IMR-90 (cell line): ENCODE results near the gene FTO. TPM values are rescaled to one million over a fixed set of nuclear protein-coding genes. Genes with fewer than 3 reads are reported as not detected.
A peak's percentile ranks its signal among the peaks of the same experiment; 100 is the strongest.

Experiments
- ATAC-seq: fragments of 200-7000 bp; cut with Tn5 transposase; 2 replicates; pipeline ENCODE4 v1.9.1; 2020; ENCODE audit warnings: low read depth, mild to moderate bottlenecking, moderate library complexity
- BruUV-seq: library from RNA; stranded (reverse); fragments of 400-500 nt; replicated peaks from 2 replicates; lab custom pipeline; 2021; lab: Mats Ljungman, UMichigan
- CTCF ChIA-PET: fragments of 300-600 bp; formaldehyde crosslinking; extraction: SDS; loops from one replicate; lab custom pipeline; 2021; ENCODE audit warnings: antibody characterized with exemption; lab: Yijun Ruan, JAX
- POLR2A ChIA-PET: fragments of 300-600 bp; sonication (Branson Sonifier 250); formaldehyde crosslinking; loops from one replicate; lab custom pipeline; 2022; ENCODE audit warnings: antibody characterized with exemption; ENCODE audit not compliant: unreplicated experiment; lab: Charles Lee
- DNase-seq: peaks from one replicate; pipeline ENCODE4 v3.0.0; 2013
- H2AFZ ChIP-seq: replicated peaks from 2 replicates; pipeline ENCODE3; 2013; ENCODE audit warnings: low read length, mild to moderate bottlenecking; ENCODE audit not compliant: poor library complexity
- H2AK5ac ChIP-seq: 2 replicates; pipeline ENCODE4 v1.6.1; 2013; ENCODE audit warnings: low read depth, low read length, inconsistent platforms
- H2AK9ac ChIP-seq: replicated peaks from 2 replicates; pipeline ENCODE3; 2013; ENCODE audit warnings: mild to moderate bottlenecking, low read depth, low read length, moderate library complexity; ENCODE audit not compliant: poor library complexity
- H2BK120ac ChIP-seq: 2 replicates; pipeline ENCODE4 v1.6.1; 2013; ENCODE audit warnings: low read depth, low read length, inconsistent platforms
- H2BK15ac ChIP-seq: 3 replicates; pipeline ENCODE4 v1.6.1; 2013; ENCODE audit warnings: low read depth, low read length, inconsistent platforms
- H2BK20ac ChIP-seq: 2 replicates; pipeline ENCODE4 v1.6.1; 2013; ENCODE audit warnings: low read depth, mild to moderate bottlenecking, inconsistent platforms, low read length, moderate library complexity
- H2BK5ac ChIP-seq: 2 replicates; pipeline ENCODE4 v1.6.1; 2013; ENCODE audit warnings: mild to moderate bottlenecking, low read depth, low read length, inconsistent platforms; ENCODE audit not compliant: poor library complexity, severe bottlenecking
- H3K14ac ChIP-seq: replicated peaks from 2 replicates; pipeline ENCODE4 v1.6.1; 2013; ENCODE audit warnings: low read depth, low read length, inconsistent platforms
- H3K18ac ChIP-seq: 2 replicates; pipeline ENCODE4 v1.6.1; 2013; ENCODE audit warnings: low read depth, low read length, control low read depth
- H3K23ac ChIP-seq: 2 replicates; pipeline ENCODE4 v1.6.1; 2013; ENCODE audit warnings: low read depth, low read length, inconsistent platforms
- H3K27ac ChIP-seq: 2 replicates; pipeline ENCODE4 v1.5.1; 2013; ENCODE audit warnings: mild to moderate bottlenecking, control low read depth, low read length; ENCODE audit not compliant: insufficient read depth
- H3K27me3 ChIP-seq: 2 replicates; pipeline ENCODE4 v1.6.1; 2013; ENCODE audit warnings: low read length; ENCODE audit not compliant: control insufficient read depth, insufficient read depth
- H3K36me3 ChIP-seq: 2 replicates; pipeline ENCODE4 v1.6.1; 2013; ENCODE audit warnings: low read length, mixed read lengths; ENCODE audit not compliant: control insufficient read depth, insufficient read depth
- H3K4ac ChIP-seq: 2 replicates; pipeline ENCODE4 v1.6.1; 2013; ENCODE audit warnings: low read depth, low read length, inconsistent platforms
- H3K4me1 ChIP-seq: 2 replicates; pipeline ENCODE4 v1.6.1; 2013; ENCODE audit warnings: low read length, mixed read lengths; ENCODE audit not compliant: control insufficient read depth, insufficient read depth
- H3K4me2 ChIP-seq: 2 replicates; pipeline ENCODE4 v1.6.1; 2013; ENCODE audit warnings: low read depth, mild to moderate bottlenecking, control low read depth, low read length, moderate library complexity
- H3K4me3 ChIP-seq: 2 replicates; pipeline ENCODE4 v1.5.1; 2013; ENCODE audit warnings: low read depth, mild to moderate bottlenecking, control low read depth, low read length, moderate library complexity; ENCODE audit not compliant: insufficient read depth
- H3K56ac ChIP-seq: 2 replicates; pipeline ENCODE4 v1.6.1; 2013; ENCODE audit warnings: low read length, inconsistent platforms; ENCODE audit not compliant: insufficient read depth; ENCODE audit errors: extremely low read depth
- H3K79me1 ChIP-seq, 2 experiments: 2 replicates each; pipeline ENCODE4 v1.6.1; 2013; ENCODE audit warnings: low read length in 2 of 2, inconsistent platforms in 1 of 2, low read depth in 1 of 2
- H3K9ac ChIP-seq: 2 replicates; pipeline ENCODE4 v1.6.1; 2013; ENCODE audit warnings: low read depth, low read length, control low read depth
- H3K9me1 ChIP-seq: 2 replicates; pipeline ENCODE4 v1.6.1; 2013; ENCODE audit warnings: low read length, inconsistent platforms; ENCODE audit not compliant: insufficient read depth
- H3K9me3 ChIP-seq: 2 replicates; pipeline ENCODE4 v1.6.1; 2013; ENCODE audit warnings: low read length; ENCODE audit not compliant: control insufficient read depth, insufficient read depth
- H4K20me1 ChIP-seq: 2 replicates; pipeline ENCODE4 v1.6.1; 2013; ENCODE audit warnings: low read length, inconsistent platforms; ENCODE audit not compliant: insufficient read depth
- H4K5ac ChIP-seq: 2 replicates; pipeline ENCODE4 v1.6.1; 2013; ENCODE audit warnings: mild to moderate bottlenecking, low read depth, low read length, control low read depth
- H4K8ac ChIP-seq, 2 experiments: 2 replicates each; pipeline ENCODE4 v1.6.1; 2013; ENCODE audit warnings: low read depth in 2 of 2, low read length in 2 of 2, control low read depth in 1 of 2, inconsistent platforms in 1 of 2
- H4K91ac ChIP-seq: 2 replicates; pipeline ENCODE4 v1.6.1; 2013; ENCODE audit warnings: low read depth, low read length, inconsistent platforms; ENCODE audit not compliant: insufficient read depth
- CTCF ChIP-seq: conservative IDR thresholded peaks from 2 replicates; pipeline ENCODE4 v1.5.1; 2012; ENCODE audit warnings: mild to moderate bottlenecking, low read depth, low read length, improper control_type of control experiment
- FOS ChIP-seq: fragments of 150-350 bp; IDR thresholded peaks from 2 replicates; pipeline ENCODE4 v1.6.1; 2016; ENCODE audit warnings: low read depth, low read length
- MAZ ChIP-seq: IDR thresholded peaks from 2 replicates; pipeline ENCODE4 v1.6.1; 2012; ENCODE audit warnings: low read depth, mild to moderate bottlenecking, low read length, improper control_type of control experiment, moderate library complexity, borderline replicate concordance
- RAD21 ChIP-seq: IDR thresholded peaks from 2 replicates; pipeline ENCODE4 v1.6.1; 2012; ENCODE audit warnings: low read length, improper control_type of control experiment
- SMC3 ChIP-seq: fragments of 150-350 bp; IDR thresholded peaks from 2 replicates; pipeline ENCODE4 v1.6.1; 2016; ENCODE audit warnings: low read depth, mild to moderate bottlenecking, antibody characterized with exemption, low read length, moderate library complexity
- WGBS, 2 experiments: methylation state at CpG; one replicate each; pipeline versions ENCODE4 v1.1.5 to v1.1.7; 2013; ENCODE audit warnings: missing lambda C conversion rate in 2 of 2; ENCODE audit not compliant: insufficient read length in 1 of 2; ENCODE audit errors: extremely low coverage in 2 of 2; 5-methylcytosine and 5-hydroxymethylcytosine counted together
- dilution Hi-C: fragments of 300-500 bp; cut with HindIII; formaldehyde crosslinking; loops from one replicate; pipeline ENCODE4 v1.14.3; 2018; ENCODE audit warnings: low sequenced_read_pairs; ENCODE audit not compliant: unreplicated experiment
- in situ Hi-C: fragments of 300-500 bp; cut with MboI; formaldehyde crosslinking; loops from 3 replicates; pipeline ENCODE4 v1.14.3; 2019; ENCODE audit warnings: low sequenced_read_pairs, inconsistent platforms, mixed read lengths
- intact Hi-C: fragments of 100-400 bp; cut with micrococcal nuclease; formaldehyde crosslinking; loops from 2 replicates; pipeline ENCODE4 v1.10.0; 2022
- polyA plus RNA-seq, 3 experiments: library from polyadenylated mRNA; depleted of rRNA; stranded (reverse); fragments of >200 nt; gene quantifications; 2 replicates each; pipeline ENCODE4 v1.2.3, GENCODE V29; 2012; ENCODE audit warnings: low replicate concordance in 1 of 3
- total RNA-seq: library from RNA; depleted of rRNA; stranded (reverse); fragments of >200 nt; gene quantifications from 2 replicates; pipeline ENCODE4 v1.2.3, GENCODE V29; 2012

The FTO gene
- total and polyA plus RNA-seq, 2 of the 4 experiments (the other 2 are of a cell fraction) = 70.3 to 132 TPM

GRCh38 chr16:53743149-53743566, 39.2 kb downstream of the FTO start:
- peaks cover 24% of the 10 kb centered on the region for H4K20me1 ChIP-seq
- DNase-seq = peak; percentile 18
- peaks cover 20 to 50% of the 10 kb centered on the region in 2 experiments for H3K79me1 ChIP-seq
- H3K9me3 ChIP-seq = no peaks in the 10 kb centered on the region
- H2BK120ac ChIP-seq = no peak overlapping the region
- H2AK9ac ChIP-seq = no peak overlapping the region
- POLR2A ChIA-PET = no interaction called here
- H2AK5ac ChIP-seq = no peak overlapping the region
- no peak overlapping the region for H2BK5ac ChIP-seq
- H3K4ac ChIP-seq = peak overlapping the region; percentile 35; the same call in 1 of the 2 replicates
- WGBS, 2 experiments = no CpG with 5 or more reads among the region's 3 CpGs
- ATAC-seq = no peak
- H3K4me2 ChIP-seq = no peak overlapping the region
- no peak overlapping the region for H3K18ac ChIP-seq
- TF ChIP-seq MAZ (no peak), CTCF (peak; percentile 46), SMC3 (peak; percentile 29; the same call in 1 of the 2 replicates), FOS (no peak), RAD21 (peak; percentile 35)
- no peak overlapping the region for H3K4me3 ChIP-seq
- peak overlapping the region; percentile 36; the same call in 1 of the 2 replicates for H4K5ac ChIP-seq
- no peak overlapping the region; the same call in 1 of the 2 replicates for H2BK20ac ChIP-seq
- dilution Hi-C loops = no loop called here
- H2AFZ ChIP-seq = no peak overlapping the region
- no peaks in the 10 kb centered on the region for H3K36me3 ChIP-seq
- H3K27me3 ChIP-seq = no peaks in the 10 kb centered on the region
- no peak overlapping the region for H3K27ac ChIP-seq
- H3K14ac ChIP-seq = no peak overlapping the region
- H3K23ac ChIP-seq = no peak overlapping the region
- no TSS peak for BruUV-seq
- in situ Hi-C loops = no loop called here
- no peak overlapping the region for H3K56ac ChIP-seq
- no peak overlapping the region for H4K91ac ChIP-seq
- no peak overlapping the region for H3K9ac ChIP-seq
- no peak overlapping the region for H2BK15ac ChIP-seq
- CTCF ChIA-PET = interaction anchor here (0.6 to 2.1 kb wide), 6 partner anchors 10 to 135 kb away, joined by 4 to 7 read pairs (median 6); no protein-coding TSS in a partner anchor
- H3K4me1 ChIP-seq = peaks cover 5% of the 10 kb centered on the region
- H4K8ac ChIP-seq = no peak overlapping the region
- peaks cover 8% of the 10 kb centered on the region; the same call in 1 of the 2 replicates for H3K9me1 ChIP-seq
- intact Hi-C loops = no loop called here
